NB4 (cell line): ENCODE results near the gene SCYGR3.

ENCODE experiments used
- CTCF ChIP-seq: IDR thresholded peaks from one replicate; pipeline ENCODE4 v1.5.1; 2012; ENCODE audit warnings: low read depth, low read length
- POLR2A ChIP-seq: IDR thresholded peaks from 2 replicates; pipeline ENCODE4 v1.6.1; 2011; ENCODE audit warnings: mild to moderate bottlenecking; ENCODE audit not compliant: insufficient read length; ENCODE audit errors: extremely low read depth

- TF ChIP-seq POLR2A (no peak), CTCF (no peak)
Observed at GRCh38 chr2:227610123-227610522, 4.5 kb downstream of the SCYGR3 start.
